ENCODE measurements around the gene UBAP2L. TPM values are rescaled to one million over a fixed set of nuclear protein-coding genes. Genes with fewer than 3 reads are reported as not detected.

Gene UBAP2L
- total and polyA plus RNA-seq, 10 of the 15 experiments (the other 5 are each of a cell fraction or from before 2014, with no cell fraction given): 49.9 to 198 (median 152) TPM

- no peak for TF ChIP-seq ZBED1 (IDR thresholded peaks at IDR 0.05; ENCODE audit: borderline replicate concordance)
- no peak for TF ChIP-seq RAD51 (IDR thresholded peaks at IDR 0.05)
- TF ChIP-seq ZBTB40 (IDR thresholded peaks at IDR 0.05; ENCODE audit: borderline replicate concordance): no peak
- no peak for TF ChIP-seq FOXK2 (IDR thresholded peaks at IDR 0.05)
- TF ChIP-seq ETV6 (conservative IDR thresholded peaks at IDR 0.05 in 1 of 2, IDR thresholded peaks at IDR 0.05 in 1 of 2; ENCODE audit: borderline replicate concordance in 1 of 2, low read depth in 1 of 2): no peak; a peak in 1 of 4 replicates
- TF ChIP-seq ZBTB33 (IDR thresholded peaks at IDR 0.05): no peak
- no peak for TF ChIP-seq ATF7 (IDR thresholded peaks at IDR 0.05; ENCODE audit: low read depth)
- no peak for TF ChIP-seq KAT2A (conservative IDR thresholded peaks at IDR 0.05; ENCODE audit: control insufficient read depth, low read depth, low read length)
- no peak for TF ChIP-seq GATAD2B (conservative IDR thresholded peaks at IDR 0.05; ENCODE audit: low read depth)
- no peak for TF ChIP-seq MYB (IDR thresholded peaks at IDR 0.05; ENCODE audit: borderline replicate concordance, low read depth, low read length)
- TF ChIP-seq SUZ12 (IDR thresholded peaks at IDR 0.05; ENCODE audit: unreplicated experiment): no peak
- peak; percentile 33 for TF ChIP-seq MEF2B (IDR thresholded peaks at IDR 0.05; ENCODE audit: partially characterized antibody, poor library complexity, severe bottlenecking)
- no peak for TF ChIP-seq SUPT20H (IDR thresholded peaks at IDR 0.05; ENCODE audit: borderline replicate concordance, control insufficient read depth, low read depth, low read length)
- no peak for TF ChIP-seq STAT3 (IDR thresholded peaks at IDR 0.05; ENCODE audit: low read depth, low read length)
- no peak for TF ChIP-seq DPF2 (IDR thresholded peaks at IDR 0.05)
- 0 out of 2 replicates have a peak, but pooled peaks have one; percentile 15 for TF ChIP-seq MLLT1 (IDR thresholded peaks at IDR 0.05)
- TF ChIP-seq POLR2A (IDR thresholded peaks at IDR 0.05; ENCODE audit: low read depth, low read length): peak; percentile 89
- TF ChIP-seq E4F1 (IDR thresholded peaks at IDR 0.05; ENCODE audit: borderline replicate concordance, partially characterized antibody): no peak
Observed at GRCh38 chr1:154221278-154222001, 685 bp downstream of the UBAP2L start (continued).
